Ovary (tissue), 9 donors: Measurements from ENCODE around the gene TFCP2. TPM values are rescaled to one million over a fixed set of nuclear protein-coding genes. Genes with fewer than 3 reads are reported as not detected.

Source experiments
- DNase-seq, 5 donors: peaks; one replicate each; pipeline ENCODE4 v3.0.0-alpha.2; 2019 to 2020
- H3K27ac ChIP-seq, 2 donors: fragments of 200-600 bp; one replicate each; pipeline versions ENCODE4 v1.5.1 to v1.8.0; 2019 to 2022
- H3K27me3 ChIP-seq: fragments of 200-600 bp; one replicate; pipeline ENCODE4 v1.8.0; 2022
- H3K36me3 ChIP-seq: fragments of 200-600 bp; sonication (generic); one replicate; pipeline ENCODE4 v1.5.1; 2019
- H3K4me1 ChIP-seq: one replicate; pipeline ENCODE4 v1.8.1; 2013; ENCODE audit warnings: mild to moderate bottlenecking, moderate library complexity; ENCODE audit not compliant: insufficient read depth
- H3K4me3 ChIP-seq: fragments of 200-600 bp; sonication (generic); one replicate; pipeline ENCODE4 v1.5.1; 2017
- H3K9me3 ChIP-seq, 2 donors: fragments of 200-600 bp in 1 of 2; sonication (generic) in 1 of 2; one replicate each; pipeline versions ENCODE4 v1.5.1 to v1.8.1; 2013 to 2019; ENCODE audit warnings: mild to moderate bottlenecking in 1 of 2, moderate library complexity in 1 of 2
- EP300 ChIP-seq: sonication (generic); formaldehyde crosslinking; IDR thresholded peaks from one replicate; pipeline ENCODE4 v1.6.1; 2017; ENCODE audit warnings: antibody characterized with exemption
- POLR2A ChIP-seq: fragments of 450-650 bp; IDR thresholded peaks from one replicate; pipeline ENCODE4 v1.6.1; 2017; ENCODE audit warnings: antibody characterized with exemption, mild to moderate bottlenecking, moderate library complexity
- WGBS, 3 donors: extraction: QIAGEN DNeasy Blood & Tissue Kit in 1 of 3; methylation state at CpG; one replicate each; pipeline versions ENCODE4 v1.1.5 to v1.1.7; 2013 to 2017; 5-methylcytosine and 5-hydroxymethylcytosine counted together
- intact Hi-C, 4 donors: fragments of 100-400 bp; cut with DNase I; formaldehyde crosslinking; loops; one replicate each; pipeline versions ENCODE4 v1.11.0 to v1.15.1; 2022 to 2023
- polyA plus RNA-seq, 2 donors: library from polyadenylated mRNA; stranded (reverse); fragments of 200-250 nt in 1 of 2; fragments of 350-450 nt in 1 of 2; fragmentation: Illumina TruSeq in 1 of 2; extraction: RNeasy Lipid Tissue Mini Kit (QIAGEN cat#74804) in 1 of 2; gene quantifications; one replicate each; pipeline ENCODE4 v1.2.3, GENCODE V29; 2013 to 2014
- total RNA-seq, 7 donors: library from RNA; depleted of rRNA in 2 of 7; stranded (reverse); fragments of >200 nt in 2 of 7; fragmentation: NEBNext Ultra II Directional in 3 of 7; extraction: Animal tissue kit (Norgen Biotek cat#: 25700) in 3 of 7; gene quantifications; one replicate each; pipeline versions ENCODE4 v1.1.0 to v1.2.4, GENCODE V29; 2016 to 2023
- TF ChIP-seq, protein P1 (sequence below), 3 donors: fragments of 450-650 bp in 2 of 3; fragments of 200-600 bp in 1 of 3; IDR thresholded peaks; one replicate each; pipeline versions ENCODE4 v1.5.1 to v1.8.0; 2016 to 2022; ENCODE audit warnings: antibody characterized with exemption in 3 of 3, mild to moderate bottlenecking in 1 of 3
- donor health status: DM: no; HTN: no; CAD: no; lungs with moderate emphysema.
- donor health status: DM: no; HTN: no; CAD: no.
- donor health status: Bipolar disorder and iron deficiency.
- donor health status: DM: yes; HTN: yes; CAD: no.
- donor health status: DM: no; HTN: no; CAD: no.
- donor health status: DM: yes; HTN: yes; CAD: no.

Gene TFCP2
- total and polyA plus RNA-seq, 9 donors: 10.5 to 32.0 (median 22.7) TPM

DNA sequence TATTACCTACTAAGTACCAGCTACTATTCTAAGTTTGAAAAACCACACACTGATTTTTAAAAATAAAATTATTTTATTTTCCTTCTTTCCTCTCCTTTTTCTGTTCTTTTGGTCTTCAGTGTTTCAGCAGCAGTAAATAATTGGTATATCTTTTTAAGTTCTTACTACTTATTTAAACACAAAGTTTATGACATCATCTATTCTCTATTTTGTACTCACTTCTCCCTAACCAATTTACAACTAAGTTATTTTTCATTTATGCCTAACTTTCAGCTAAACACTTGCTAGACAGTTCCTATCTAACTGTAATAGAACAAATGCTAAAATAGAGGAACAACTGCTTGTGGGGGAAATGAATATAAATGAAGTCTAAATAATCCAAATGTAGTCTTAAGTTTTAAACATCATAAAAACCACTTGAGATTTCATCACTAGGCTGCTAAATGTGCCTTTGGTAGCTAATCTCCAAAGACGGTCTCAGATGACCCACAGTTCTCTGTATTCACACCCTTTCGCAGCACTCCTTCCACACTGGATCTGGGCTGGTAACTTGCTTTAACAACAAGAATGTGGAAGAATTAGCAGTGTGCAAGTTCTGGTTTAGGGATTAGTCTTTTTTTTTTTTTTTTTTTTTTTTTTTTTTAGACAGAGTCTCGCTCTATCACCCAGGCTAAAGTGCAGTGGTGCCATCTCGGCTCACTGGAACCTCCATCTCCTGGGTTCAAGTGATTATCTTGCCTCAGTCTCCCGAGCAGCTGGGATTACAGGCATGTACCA is 41.0 kb downstream of the TFCP2 start:
- Histone ChIP-seq H3K27ac (no peak overlapping the region), H3K4me3 (no peak overlapping the region), H3K36me3 (no peaks in the 10 kb centered on the region), H3K4me1 (no peaks in the 10 kb centered on the region), H3K27me3 (no peaks in the 10 kb centered on the region), H3K9me3 (no peaks in the 10 kb centered on the region)
- intact Hi-C loops: no loop called here
- no peak for TF ChIP-seq POLR2A
- no peak for DNase-seq
- WGBS, 3 donors: 87 to 91% (median 89%) methylated on average over 5 of the region's 5 CpGs

DNA sequence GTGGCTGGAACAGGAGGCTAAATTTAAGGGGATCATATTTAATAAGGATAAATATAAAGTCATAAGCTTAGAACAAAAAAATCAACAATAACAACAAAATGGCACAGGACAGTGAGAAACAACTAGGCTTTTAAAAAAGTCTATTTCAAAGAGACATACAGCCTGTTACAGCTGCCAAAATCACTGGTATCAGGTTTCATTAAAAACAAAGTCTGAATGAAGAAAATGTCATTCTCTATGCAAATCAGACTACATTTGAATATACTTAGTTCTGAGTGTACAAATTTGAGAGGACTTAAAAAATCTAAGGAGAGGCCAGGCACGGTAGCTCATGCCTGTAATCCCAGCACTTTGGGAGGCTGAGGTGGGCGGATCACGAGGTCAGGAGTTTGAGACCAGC is 44.0 kb downstream of the TFCP2 start:
- H3K9me3 ChIP-seq: no peaks in the 10 kb centered on the region
- no peak overlapping the region for H3K27ac ChIP-seq
- no peak overlapping the region for H3K4me3 ChIP-seq
- no peak for DNase-seq
- intact Hi-C loops: no loop called here
- 47 to 67% (median 58%) methylated on average over 3 of the region's 3 CpGs for WGBS, 3 donors
- H3K4me1 ChIP-seq: no peaks in the 10 kb centered on the region
- no peaks in the 10 kb centered on the region for H3K36me3 ChIP-seq
- TF ChIP-seq, protein P1, sequence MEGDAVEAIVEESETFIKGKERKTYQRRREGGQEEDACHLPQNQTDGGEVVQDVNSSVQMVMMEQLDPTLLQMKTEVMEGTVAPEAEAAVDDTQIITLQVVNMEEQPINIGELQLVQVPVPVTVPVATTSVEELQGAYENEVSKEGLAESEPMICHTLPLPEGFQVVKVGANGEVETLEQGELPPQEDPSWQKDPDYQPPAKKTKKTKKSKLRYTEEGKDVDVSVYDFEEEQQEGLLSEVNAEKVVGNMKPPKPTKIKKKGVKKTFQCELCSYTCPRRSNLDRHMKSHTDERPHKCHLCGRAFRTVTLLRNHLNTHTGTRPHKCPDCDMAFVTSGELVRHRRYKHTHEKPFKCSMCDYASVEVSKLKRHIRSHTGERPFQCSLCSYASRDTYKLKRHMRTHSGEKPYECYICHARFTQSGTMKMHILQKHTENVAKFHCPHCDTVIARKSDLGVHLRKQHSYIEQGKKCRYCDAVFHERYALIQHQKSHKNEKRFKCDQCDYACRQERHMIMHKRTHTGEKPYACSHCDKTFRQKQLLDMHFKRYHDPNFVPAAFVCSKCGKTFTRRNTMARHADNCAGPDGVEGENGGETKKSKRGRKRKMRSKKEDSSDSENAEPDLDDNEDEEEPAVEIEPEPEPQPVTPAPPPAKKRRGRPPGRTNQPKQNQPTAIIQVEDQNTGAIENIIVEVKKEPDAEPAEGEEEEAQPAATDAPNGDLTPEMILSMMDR (IDR thresholded peaks at IDR 0.05): no peak
- TF ChIP-seq EP300: no peak
- no peak for TF ChIP-seq POLR2A
- H3K27me3 ChIP-seq: no peaks in the 10 kb centered on the region

- DNase-seq: no peak
- TF ChIP-seq EP300: no peak
- TF ChIP-seq POLR2A: no peak
- TF ChIP-seq, protein P1 (IDR thresholded peaks at IDR 0.05): no peak
- no peaks in the 10 kb centered on the region for H3K9me3 ChIP-seq
- intact Hi-C loops: no loop called here
- no peaks in the 10 kb centered on the region for H3K4me1 ChIP-seq
- H3K4me3 ChIP-seq: no peak overlapping the region
- no peaks in the 10 kb centered on the region for H3K27me3 ChIP-seq
- no peak overlapping the region for H3K27ac ChIP-seq
- 79 to 90% (median 81%) methylated on average over 2 of the region's 2 CpGs for WGBS, 3 donors
- no peaks in the 10 kb centered on the region for H3K36me3 ChIP-seq
Measured at GRCh38 chr12:51127050-51127729, 45.7 kb downstream of the TFCP2 start.

- H3K4me1 ChIP-seq: no peaks in the 10 kb centered on the region
- DNase-seq: no peak
- TF ChIP-seq, protein P1 (IDR thresholded peaks at IDR 0.05): no peak
- TF ChIP-seq EP300 (no peak), POLR2A (no peak)
- H3K4me3 ChIP-seq: no peak overlapping the region
- H3K9me3 ChIP-seq: no peaks in the 10 kb centered on the region
- H3K27ac ChIP-seq: no peak overlapping the region
- WGBS, 3 donors: 94 to 100% (median 94%) methylated on average over 2 of the region's 2 CpGs
- H3K36me3 ChIP-seq: no peaks in the 10 kb centered on the region
- intact Hi-C loops: no loop called here
- no peaks in the 10 kb centered on the region for H3K27me3 ChIP-seq
Measured at GRCh38 chr12:51126297-51126696, 46.6 kb downstream of the TFCP2 start.

DNA sequence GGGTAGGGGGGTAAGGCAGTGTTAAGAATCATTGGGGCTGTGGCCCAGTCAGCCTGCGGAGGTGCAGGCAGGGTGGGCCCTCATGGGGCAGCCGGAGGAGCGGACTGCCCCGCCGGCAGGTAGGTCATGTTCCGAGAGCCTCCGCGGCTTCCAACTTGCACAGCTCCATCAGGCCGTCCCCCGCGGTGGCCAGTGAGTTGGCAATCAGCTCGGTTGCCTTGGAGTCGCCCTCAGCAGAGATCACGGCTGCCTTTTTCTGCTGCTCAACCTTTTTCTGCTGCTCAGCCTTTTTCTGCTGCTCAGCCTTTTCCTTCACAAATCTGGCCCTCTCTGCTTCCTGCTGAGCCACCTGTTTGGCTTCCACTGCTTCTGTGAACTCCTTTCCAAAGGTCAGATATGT is 48.4 kb downstream of the TFCP2 start:
- 91 to 95% (median 94%) methylated on average over 14 of the region's 14 CpGs for WGBS, 3 donors
- Histone ChIP-seq H3K27ac (no peak overlapping the region), H3K9me3 (no peaks in the 10 kb centered on the region), H3K4me1 (no peaks in the 10 kb centered on the region), H3K36me3 (no peaks in the 10 kb centered on the region), H3K4me3 (no peak overlapping the region), H3K27me3 (no peaks in the 10 kb centered on the region)
- TF ChIP-seq, protein P1 (IDR thresholded peaks at IDR 0.05): no peak
- TF ChIP-seq POLR2A: no peak
- no peak for TF ChIP-seq EP300
- DNase-seq: no peak
- intact Hi-C loops: no loop called here
